Fibroblast of the aortic adventitia (primary cell): ENCODE data around the gene LRRC1. TPM values are rescaled to one million over a fixed set of nuclear protein-coding genes. Genes with fewer than 3 reads are reported as not detected.

Experiments
- DNase-seq: peaks from one replicate; pipeline ENCODE4 v3.0.0-alpha.2; 2010; ENCODE audit warnings: low read depth
- H3K4me3 ChIP-seq: 2 replicates; pipeline ENCODE4 v1.5.1; 2011; ENCODE audit warnings: low read depth, mild to moderate bottlenecking, control low read depth, low read length, moderate library complexity
- CTCF ChIP-seq: IDR thresholded peaks from 2 replicates; pipeline ENCODE4 v1.5.1; 2011; ENCODE audit warnings: mild to moderate bottlenecking, low read length, control low read depth, inconsistent platforms; ENCODE audit not compliant: insufficient read depth
- total RNA-seq: library from RNA; depleted of rRNA; stranded (reverse); fragments of >200 nt; gene quantifications from 2 replicates; pipeline ENCODE4 v1.2.3, GENCODE V29; 2012; ENCODE audit warnings: low replicate concordance

Gene LRRC1
- total RNA-seq, 1 donor: 8.3 TPM

- no peak for TF ChIP-seq CTCF
- H3K4me3 ChIP-seq: peak overlapping the region; percentile 80
- DNase-seq: no peak
Measured at GRCh38 chr6:53795702-53796450, 1.1 kb downstream of the LRRC1 start.

GRCh38 chr6:53796451-53796780, 1.6 kb downstream of the LRRC1 start:
- no peak for TF ChIP-seq CTCF
- DNase-seq: no peak
- H3K4me3 ChIP-seq: peak overlapping the region; percentile 80

GRCh38 chr6:53796791-53797190, 2.0 kb downstream of the LRRC1 start:
- no peak for DNase-seq
- H3K4me3 ChIP-seq: no peak overlapping the region
- TF ChIP-seq CTCF: no peak

- TF ChIP-seq CTCF: no peak
- no peak overlapping the region for H3K4me3 ChIP-seq
Measured at GRCh38 chr6:53797304-53797703, 2.5 kb downstream of the LRRC1 start.

GRCh38 chr6:53799340-53799739, 4.5 kb downstream of the LRRC1 start:
- DNase-seq: no peak
- no peak overlapping the region for H3K4me3 ChIP-seq
- no peak for TF ChIP-seq CTCF

More at GRCh38 chr6:53797304-53797703, 2.5 kb downstream of the LRRC1 start:
- no peak for DNase-seq

GRCh38 chr6:53801022-53801421, 6.2 kb downstream of the LRRC1 start:
- DNase-seq: no peak
- H3K4me3 ChIP-seq: no peak overlapping the region
- TF ChIP-seq CTCF: no peak

- no peak for DNase-seq
- no peak for TF ChIP-seq CTCF
Measured at GRCh38 chr6:53802582-53802981, 7.8 kb downstream of the LRRC1 start.

More at GRCh38 chr6:53802582-53802981, 7.8 kb downstream of the LRRC1 start:
- H3K4me3 ChIP-seq: no peak overlapping the region
